Measurements from ENCODE around the gene CDKAL1.
"Not testable (repeated sequence)": the region's sequence is repeated elsewhere in the genome, so short reads cannot be mapped to it uniquely, and the experiment has no call there.

GRCh38 chr6:20649696-20650470 is 115.6 kb downstream of the CDKAL1 start:
- TF ChIP-seq ZNF695 (CRISPR knock-in tag; IDR thresholded peaks at IDR 0.05); CTCF (IDR thresholded peaks at IDR 0.05 in 2 of 3, conservative IDR thresholded peaks at IDR 0.05 in 1 of 3; ENCODE audit: insufficient read depth in 2 of 3, low read depth in 1 of 3, low read length in 3 of 3); GTF2E2 (tag; IDR thresholded peaks at IDR 0.05); CREBBP (IDR thresholded peaks at IDR 0.05; ENCODE audit: low read depth, low read length); SP1 (CRISPR knock-in tag; IDR thresholded peaks at IDR 0.05); MEIS2 (IDR thresholded peaks at IDR 0.05; ENCODE audit: partially characterized antibody); ZNF175 (CRISPR knock-in tag; IDR thresholded peaks at IDR 0.05; ENCODE audit: low read depth); JUND (IDR thresholded peaks at IDR 0.05; ENCODE audit: borderline replicate concordance, low read depth, low read length); JUND (tag; IDR thresholded peaks at IDR 0.05; ENCODE audit: borderline replicate concordance, low read depth, low read length); ZBTB1 (CRISPR knock-in tag; IDR thresholded peaks at IDR 0.05; ENCODE audit: borderline replicate concordance, low read depth); ZNF766 (CRISPR knock-in tag; conservative IDR thresholded peaks at IDR 0.05): not testable (repeated sequence)

Data from K562 (cell line).